ENCODE data around the gene AADACL3. TPM values are rescaled to one million over a fixed set of nuclear protein-coding genes. Genes with fewer than 3 reads are reported as not detected.
"Not testable (repeated sequence)": the region's sequence is repeated elsewhere in the genome, so short reads cannot be mapped to it uniquely, and the experiment has no call there.

AADACL3 gene, protein sequence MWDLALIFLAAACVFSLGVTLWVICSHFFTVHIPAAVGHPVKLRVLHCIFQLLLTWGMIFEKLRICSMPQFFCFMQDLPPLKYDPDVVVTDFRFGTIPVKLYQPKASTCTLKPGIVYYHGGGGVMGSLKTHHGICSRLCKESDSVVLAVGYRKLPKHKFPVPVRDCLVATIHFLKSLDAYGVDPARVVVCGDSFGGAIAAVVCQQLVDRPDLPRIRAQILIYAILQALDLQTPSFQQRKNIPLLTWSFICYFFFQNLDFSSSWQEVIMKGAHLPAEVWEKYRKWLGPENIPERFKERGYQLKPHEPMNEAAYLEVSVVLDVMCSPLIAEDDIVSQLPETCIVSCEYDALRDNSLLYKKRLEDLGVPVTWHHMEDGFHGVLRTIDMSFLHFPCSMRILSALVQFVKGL
- 0.19 TPM for total RNA-seq
- long read RNA-seq = 0 reads

DNA sequence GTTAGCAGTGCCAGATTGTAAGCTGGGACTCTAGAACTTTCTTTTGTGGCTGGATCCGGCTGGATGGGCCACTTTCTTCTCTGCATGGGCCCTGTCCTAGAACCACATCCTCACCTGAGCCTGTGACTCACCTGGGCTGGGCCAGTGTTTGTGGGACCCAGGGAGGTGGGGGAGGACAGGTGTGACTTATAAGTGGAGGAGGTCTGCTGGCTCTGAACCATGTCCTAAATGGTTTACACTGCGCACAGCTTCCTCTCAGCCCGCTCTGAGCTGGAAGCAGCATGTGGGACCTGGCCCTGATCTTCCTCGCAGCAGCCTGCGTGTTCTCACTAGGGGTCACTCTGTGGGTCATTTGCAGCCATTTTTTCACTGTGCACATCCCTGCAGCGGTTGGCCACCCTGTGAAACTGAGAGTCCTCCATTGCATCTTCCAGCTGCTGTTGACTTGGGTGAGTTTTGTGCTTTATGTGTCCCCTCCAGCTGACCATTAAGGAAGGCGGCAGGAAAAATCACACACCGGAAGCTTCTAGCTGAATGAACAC, at the start of gene AADACL3:
TSS of gene AADACL3 (plus strand) at position 215 of the 542 bp plus-strand sequence. CDS start at position 282, 67 bp downstream.
- no peak for DNase-seq (ENCODE audit: low spot score)

DNA sequence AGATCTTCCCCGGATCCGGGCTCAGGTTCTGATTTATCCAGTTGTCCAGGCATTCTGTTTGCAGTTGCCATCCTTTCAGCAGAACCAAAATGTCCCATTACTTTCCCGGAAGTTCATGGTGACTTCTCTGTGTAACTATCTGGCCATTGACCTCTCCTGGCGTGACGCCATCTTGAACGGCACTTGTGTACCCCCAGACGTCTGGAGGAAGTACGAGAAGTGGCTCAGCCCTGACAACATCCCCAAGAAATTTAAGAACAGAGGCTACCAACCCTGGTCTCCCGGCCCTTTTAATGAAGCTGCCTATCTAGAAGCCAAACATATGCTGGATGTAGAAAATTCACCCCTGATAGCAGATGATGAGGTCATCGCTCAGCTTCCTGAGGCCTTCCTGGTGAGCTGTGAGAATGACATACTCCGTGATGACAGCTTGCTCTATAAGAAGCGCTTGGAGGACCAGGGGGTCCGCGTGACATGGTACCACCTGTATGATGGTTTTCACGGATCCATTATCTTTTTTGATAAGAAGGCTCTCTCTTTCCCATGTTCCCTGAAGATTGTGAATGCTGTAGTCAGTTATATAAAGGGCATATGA, 49.7 kb upstream of the AADACL3 start:
- DNase-seq (ENCODE audit: low spot score) = no peak

DNA sequence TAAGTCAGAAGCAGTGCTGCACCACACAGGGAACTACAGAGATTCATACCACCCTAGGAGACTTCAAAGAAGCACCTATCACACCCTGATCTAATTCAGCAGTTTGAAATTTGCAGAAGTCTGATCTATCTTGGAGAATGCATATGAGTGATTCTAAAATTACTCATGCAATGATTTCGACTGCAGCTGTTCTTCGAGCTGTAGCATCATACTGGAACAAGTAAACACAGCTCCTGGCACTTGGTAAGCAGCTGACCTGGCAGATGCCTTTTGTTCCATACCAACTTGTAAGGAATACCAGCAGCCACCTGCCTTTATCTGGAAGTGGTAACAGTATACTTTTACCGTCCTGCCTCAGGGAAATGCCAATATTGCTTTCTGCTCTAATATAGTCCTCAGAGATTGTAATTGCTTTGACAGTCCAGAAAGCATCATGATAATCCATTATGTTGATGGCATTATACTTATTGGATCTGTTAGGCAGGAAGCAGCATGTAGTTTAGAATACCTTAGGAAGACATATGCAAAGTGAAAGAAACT, 46.3 kb upstream of the AADACL3 start:
- DNase-seq (ENCODE audit: low spot score) = no peak

DNA sequence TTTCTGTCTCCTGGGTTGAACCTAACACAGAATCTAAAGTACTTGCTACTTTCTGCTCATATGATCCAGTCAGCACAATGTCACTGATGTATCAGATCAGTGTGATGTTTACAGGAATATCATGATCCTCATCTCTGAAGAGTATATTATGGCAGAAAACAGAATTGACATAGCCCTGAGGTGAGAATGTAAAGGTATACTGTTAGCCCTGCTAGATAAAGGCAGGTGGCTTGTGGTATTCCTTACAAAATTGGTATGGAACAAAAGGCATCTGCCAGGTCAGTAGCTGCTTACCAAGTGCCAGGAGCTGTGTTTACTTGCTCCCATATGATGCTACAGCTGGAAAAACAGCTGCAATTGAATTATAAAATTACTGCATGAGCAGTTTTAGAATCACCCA, 41.6 kb upstream of the AADACL3 start:
- no peak for DNase-seq (ENCODE audit: low spot score)

DNA sequence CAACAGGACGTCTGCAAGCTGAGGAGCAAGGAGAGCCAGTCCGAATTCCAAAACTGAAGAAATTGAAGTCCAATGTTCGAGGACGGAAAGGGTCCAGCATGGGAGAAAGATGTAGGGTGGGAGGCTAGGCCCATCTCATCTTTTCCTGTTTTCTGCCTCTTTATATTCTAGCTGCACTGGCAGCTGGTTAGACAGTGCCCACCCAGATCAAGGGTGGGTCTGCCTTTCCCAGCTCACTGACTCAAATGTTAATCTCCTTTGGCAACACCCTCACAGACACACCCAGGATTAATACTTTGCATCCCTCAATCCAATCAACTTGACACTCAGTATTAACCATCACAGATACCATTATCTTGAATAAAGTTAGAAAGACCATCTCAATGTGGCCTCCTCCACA, 39.8 kb upstream of the AADACL3 start:
- DNase-seq (ENCODE audit: low spot score) = not testable (repeated sequence)

DNA sequence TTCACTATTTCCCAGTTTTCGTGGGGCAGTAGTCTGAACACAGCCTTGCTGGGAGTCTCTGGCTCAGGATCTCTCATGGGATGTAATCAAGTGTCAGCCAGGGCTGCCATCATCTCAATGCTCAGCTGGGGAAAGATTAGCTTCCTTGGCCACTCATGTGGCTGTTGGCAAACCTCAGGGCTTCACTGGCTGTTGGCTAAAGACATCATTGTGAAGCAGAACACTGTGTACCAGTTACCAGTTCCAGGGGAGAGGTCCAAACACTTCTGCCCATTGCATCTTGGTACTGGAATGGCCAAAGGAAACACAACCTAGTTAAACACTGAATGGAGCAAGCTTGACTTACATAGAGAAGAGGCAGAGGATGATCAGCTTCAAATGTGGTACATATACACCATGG, 38.3 kb upstream of the AADACL3 start:
- no peak for DNase-seq (ENCODE audit: low spot score)

DNA sequence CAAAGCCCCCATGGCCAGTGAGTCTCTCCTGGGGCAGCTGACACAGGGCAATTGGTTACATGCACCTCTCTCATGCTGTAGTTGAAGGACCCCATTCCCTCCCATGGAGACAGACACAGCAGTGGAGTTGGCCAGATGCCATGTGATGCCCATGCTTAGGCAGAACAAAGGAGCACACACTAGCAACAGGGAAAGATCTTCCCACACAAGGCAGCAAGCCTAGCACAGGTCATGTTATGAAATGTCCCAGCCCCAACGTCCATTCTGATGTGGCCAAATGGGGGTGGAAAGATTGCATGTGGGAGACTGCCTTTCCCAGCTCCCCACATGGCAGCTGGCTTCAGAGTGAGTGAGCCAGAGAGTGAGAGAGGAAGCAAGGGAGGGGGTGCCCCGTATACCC, 37.6 kb upstream of the AADACL3 start:
- no peak for DNase-seq (ENCODE audit: low spot score)

DNA sequence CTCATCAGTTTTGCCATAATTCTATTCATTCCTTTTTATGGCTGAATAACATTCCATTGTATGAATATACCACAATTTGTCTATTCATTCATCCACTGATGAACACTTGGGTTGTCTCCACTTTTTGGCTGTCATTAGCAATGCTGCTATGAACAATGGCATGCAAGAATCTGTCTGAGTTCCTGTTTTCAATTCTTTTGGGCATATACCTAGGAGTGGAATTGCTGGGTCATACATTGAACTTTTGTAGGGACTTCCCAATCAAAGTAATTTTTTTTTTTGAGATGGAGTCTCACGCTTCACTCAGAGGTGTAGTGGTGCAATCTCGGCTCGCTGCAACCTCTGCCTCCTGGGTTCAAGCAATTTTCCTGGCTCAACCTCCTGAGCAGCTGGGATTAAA, 37.1 kb upstream of the AADACL3 start:
- no peak for DNase-seq (ENCODE audit: low spot score)

DNA sequence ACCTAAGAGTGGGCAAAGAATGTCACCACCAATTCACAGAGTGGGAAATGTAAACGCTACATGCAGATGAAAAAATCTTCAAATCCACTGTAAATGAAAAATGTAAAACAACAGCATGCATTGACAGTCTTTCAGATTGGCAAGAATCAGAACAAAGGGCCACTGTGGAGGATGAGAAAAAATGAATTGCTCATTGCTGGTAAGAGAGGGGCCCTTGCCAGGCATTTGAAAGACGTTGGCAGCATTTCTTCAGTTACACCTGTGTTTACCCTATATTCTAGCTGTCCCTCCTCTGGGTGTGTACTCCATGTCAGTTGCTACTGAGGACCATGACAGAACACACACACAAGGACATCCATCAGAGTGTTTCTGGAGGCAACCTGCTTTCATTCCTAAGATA, 25.8 kb upstream of the AADACL3 start:
- no peak for DNase-seq (ENCODE audit: low spot score)

DNA sequence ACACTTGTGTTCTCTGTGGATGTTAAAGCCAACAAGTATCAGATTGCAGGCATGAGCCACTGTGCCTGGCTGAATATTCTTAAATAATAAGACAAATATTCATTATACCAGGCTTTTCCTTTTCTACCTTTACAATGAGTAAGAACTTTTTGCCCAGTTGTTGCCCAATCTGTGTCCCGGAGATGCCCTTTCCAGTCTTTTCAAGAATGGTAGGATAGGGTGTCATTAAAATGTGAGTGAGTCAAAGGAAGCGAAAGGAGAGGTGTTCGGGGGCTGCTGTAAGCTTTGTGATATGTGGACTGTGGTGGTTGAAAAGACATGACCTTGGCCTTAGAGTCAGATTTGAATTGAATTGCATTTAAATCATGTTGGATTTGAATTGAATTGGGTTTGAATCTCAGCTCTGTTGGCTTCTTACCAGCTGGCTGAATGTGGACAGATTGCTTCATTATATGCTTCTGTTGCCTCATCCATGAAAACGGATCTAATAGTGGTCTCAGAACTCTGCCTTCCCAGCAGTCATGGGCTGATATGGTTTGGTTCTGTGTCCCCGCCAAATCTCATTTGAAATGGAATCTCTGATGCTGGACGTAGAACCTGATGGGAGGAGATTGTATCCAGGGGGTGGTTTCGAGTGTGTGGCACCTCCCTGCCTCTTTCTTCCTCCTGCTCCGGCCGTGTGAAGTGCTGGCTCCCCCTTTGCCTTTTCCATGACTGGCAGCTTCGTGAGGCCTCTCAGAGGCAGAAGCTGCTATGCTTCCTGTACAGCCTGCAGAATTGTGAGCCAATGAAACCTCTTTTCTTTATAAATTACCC, 22.7 kb upstream of the AADACL3 start:
- DNase-seq (ENCODE audit: low spot score) = no peak

DNA sequence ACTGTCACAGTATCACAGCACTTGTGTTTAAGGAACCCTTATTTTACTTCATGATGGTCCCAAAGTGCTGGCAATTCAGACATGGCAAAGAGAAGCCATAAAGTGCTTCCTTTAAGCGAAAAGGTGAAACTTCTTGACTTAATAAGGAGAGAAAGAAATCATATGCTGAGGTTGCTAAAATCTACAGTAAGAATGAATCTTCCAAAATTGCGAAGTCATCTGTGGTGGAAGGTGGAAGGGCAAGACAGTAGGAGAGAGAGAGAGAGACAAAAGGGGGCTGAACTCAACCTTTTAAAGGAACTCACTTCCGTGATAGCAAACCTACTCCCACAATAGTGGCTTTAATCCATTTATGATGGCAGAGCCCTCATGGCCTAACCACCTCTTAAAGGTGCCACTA, 19.3 kb upstream of the AADACL3 start:
- no peak for DNase-seq (ENCODE audit: low spot score)

DNA sequence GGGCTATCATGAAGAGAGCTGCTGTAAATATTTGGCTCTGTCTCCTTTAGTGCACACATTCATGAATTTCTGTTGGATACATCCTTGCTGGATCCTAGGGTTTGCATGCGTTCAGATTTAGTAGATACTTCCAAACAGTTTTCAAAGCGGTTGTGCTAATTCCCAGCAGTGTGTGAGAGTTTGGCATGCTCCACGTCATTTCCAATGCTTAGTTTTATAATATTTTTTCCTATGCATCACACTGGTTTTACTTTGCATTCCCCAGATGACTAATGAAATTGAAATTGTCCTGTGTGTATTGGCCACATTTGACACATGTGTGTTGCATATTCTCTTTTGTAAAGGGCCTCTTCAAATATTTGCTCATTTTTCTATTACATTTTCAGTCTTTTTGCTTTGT, 18.5 kb upstream of the AADACL3 start:
- no peak for DNase-seq (ENCODE audit: low spot score)

DNA sequence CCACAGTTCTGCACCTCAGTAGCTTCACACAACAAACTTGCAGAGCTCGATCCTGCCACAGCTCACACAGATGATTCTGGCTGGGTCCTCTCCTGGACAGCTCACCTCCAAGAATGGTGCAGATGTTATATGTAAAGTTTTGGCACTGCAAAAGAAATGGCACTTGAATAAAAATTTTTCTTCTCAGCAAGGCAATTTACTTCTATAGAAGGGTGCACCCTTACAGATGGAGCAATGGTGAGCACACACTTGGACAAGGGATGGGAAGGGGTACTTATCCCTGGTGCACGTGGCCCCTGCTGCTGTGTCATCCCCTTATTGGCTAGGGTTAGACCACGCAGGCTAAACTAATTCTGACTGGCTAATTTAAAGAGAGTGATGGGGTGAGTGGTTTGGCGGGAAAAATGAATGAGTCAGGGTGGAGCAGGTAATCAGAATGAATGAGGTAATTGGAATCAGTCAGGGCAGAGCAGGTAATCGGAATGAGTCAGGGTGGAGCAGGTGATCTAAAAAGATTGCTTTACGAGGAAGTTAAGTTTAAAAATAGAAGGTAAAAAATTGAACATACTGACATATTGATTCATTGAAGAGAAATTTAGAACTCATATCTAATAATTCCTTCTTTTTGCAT, 12.0 kb upstream of the AADACL3 start:
- no peak for DNase-seq (ENCODE audit: low spot score)

DNA sequence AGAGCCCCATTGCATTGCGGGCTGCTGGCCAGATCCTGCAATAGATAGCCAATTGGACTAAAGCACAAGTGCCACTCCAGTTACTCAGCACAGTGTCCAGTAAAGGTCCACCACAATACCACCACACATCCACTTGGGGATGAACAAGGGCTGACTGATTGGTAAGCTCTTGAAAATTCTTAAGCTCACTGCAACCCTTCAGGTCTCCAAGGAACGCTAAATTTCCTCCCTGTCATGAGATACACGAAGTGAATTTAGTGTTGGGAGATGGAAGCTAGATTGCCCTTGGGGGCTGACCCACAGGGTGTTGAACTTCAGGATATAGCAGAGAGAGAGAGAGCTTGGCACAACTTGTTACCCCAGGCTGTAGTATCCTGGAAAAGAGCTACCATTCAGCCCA, 9.8 kb upstream of the AADACL3 start:
- no peak for DNase-seq (ENCODE audit: low spot score)

DNA sequence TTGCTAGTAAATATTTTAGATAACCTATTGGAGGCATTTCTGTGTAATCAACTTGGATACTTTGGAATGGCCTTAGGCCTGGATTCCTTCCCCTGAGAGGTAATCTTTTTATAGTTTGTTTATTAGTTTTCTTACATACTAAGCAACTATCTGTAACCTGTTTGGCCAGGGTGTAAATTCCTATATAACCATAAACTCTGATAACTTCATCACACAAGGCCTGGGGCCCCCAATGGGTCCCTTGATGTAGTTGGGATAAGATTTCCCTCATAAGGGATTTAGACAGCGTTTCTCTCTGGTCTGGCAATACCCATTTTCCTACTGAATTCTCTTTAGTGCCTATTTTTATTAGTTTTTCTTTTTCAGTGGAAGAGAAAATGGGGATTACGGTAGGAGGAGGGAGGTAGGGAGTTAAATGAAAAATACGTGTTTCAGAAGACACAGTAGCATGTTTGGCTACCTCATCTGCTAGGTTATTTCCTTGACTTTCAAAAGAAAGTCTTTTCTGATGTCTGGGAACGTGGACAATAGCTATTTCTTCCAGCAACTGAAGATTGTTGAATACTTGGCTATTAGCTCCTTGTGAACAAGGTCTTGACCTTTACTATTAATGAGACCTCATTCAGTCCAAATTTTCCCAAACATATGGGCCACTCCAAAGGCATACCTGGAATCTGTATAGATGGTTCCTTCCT, 7.4 kb upstream of the AADACL3 start:
- no peak for DNase-seq (ENCODE audit: low spot score)

DNA sequence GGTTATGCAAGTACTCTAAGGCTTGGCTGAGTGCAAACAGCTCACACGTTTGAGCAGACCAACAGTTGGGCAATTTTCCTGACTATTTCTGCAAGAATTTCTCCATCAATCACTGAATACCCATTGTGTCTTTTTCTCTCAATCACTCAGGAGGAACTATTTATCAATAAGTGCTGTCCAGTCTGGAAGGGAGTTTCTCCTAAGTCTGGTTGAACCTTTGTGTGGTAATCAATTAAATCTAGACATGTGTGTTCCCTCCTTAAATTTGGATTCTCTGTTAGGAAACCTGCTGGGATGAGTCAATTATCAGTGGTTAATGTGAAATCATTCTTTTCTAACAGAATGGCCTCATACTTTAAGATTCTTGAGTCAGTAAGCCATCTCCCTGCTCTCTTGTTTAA, 6.8 kb upstream of the AADACL3 start:
- DNase-seq (ENCODE audit: low spot score) = no peak

DNA sequence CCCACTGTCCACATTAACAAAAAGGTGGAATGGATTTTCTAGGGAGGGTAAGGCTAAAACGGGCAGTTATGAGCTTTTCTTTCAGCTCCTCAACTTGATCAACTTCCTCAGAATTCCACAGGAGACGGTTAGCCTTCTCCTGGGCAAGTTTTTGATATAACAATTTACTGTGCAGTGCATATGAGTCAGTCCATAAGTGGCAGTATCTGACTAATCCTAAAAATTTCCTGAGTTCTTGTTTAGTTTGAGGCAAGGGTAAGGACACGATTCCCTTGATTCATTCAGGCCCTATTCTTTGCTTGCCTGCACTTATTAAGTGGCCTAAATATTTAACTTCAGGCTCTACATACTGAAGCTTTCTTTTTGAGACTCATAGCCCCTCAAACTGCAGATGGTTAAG, 6.2 kb upstream of the AADACL3 start:
- DNase-seq (ENCODE audit: low spot score) = no peak

DNA sequence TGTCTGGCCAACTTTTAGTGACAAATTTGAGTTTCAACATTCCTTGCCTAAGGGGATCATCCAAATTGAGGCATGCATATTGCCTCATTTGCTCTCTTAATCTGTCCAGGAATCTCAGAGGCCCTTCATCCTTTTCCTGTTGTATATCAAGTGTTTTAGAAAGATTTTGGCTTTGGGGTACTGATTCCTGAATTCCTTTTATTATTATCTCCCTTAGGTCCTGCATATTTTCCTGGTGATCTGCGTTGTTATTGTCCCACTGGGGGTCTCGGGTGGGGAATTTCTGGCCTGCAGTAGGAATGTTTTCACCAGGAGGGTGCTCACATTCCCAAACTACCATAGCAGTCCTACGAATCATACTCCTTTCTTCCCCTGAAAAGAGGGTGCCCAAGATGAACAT, 4.4 kb upstream of the AADACL3 start:
- no peak for DNase-seq (ENCODE audit: low spot score)

DNA sequence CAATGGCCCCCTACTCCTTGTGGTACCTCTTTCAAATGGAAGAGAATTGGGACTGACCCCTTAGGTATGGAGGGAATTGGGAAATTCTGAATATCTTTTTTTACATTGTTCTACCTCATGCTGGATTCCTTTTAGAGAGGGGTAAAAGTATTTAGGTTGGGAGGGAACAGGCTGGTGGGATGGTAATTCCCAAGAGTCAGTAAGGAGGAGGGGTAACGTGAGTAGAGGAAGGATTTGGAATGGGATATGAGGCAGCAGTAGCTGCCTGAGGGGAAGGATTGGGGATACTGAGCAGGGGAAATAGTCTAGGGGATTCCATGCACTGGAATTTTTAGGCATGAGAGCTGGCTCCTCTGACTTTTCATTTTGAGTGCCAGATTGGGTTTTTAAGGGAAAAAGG, 3.8 kb upstream of the AADACL3 start:
- no peak for DNase-seq (ENCODE audit: low spot score)

DNA sequence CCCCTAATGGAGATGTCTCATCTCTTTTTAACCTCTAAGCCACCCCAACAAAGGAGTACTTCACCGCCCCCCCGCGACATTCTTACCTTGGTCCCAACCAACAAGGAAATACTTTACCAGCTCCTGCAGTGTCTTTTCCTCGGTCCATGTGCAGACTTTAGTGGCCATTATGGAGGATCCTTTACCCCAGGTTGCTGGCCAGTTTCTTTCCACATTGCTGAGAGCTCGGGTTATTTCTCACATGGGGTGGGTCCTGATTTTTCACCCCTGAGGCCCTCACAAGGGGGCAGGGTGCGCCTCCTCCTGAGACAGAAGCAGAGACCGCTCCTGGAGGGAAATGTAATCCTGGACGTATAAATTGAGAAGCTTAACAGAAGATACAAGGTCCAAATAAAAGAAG, 3.0 kb upstream of the AADACL3 start:
- DNase-seq (ENCODE audit: low spot score) = no peak

DNA sequence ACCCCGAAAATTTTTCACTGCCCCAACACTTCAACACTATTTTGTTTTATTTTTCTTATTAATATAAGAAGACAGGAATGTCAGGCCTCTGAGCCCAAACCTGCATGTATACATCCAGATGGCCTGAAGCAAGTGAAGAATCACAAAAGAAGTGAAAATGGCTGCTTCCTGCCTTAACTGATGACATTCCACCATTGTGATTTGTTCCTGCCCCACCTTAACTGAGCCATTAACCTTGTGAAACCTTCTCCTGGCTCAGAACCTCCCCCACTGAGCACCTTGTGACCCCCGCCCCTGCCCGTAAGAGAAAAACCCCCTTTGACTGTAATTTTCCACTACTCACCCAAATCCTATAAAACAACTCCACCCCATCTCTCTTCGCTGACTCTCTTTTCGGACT, 2.3 kb upstream of the AADACL3 start:
- DNase-seq (ENCODE audit: low spot score) = not testable (repeated sequence)
